Measurements from ENCODE around the gene SEPTIN7. TPM values are rescaled to one million over a fixed set of nuclear protein-coding genes. Genes with fewer than 3 reads are reported as not detected.

SEPTIN7 gene
- total RNA-seq, 1 donor, result 351 TPM

- H3K4me3 ChIP-seq (ENCODE audit: low read depth, low read length), result no peak overlapping the region
- TF ChIP-seq, protein P1, sequence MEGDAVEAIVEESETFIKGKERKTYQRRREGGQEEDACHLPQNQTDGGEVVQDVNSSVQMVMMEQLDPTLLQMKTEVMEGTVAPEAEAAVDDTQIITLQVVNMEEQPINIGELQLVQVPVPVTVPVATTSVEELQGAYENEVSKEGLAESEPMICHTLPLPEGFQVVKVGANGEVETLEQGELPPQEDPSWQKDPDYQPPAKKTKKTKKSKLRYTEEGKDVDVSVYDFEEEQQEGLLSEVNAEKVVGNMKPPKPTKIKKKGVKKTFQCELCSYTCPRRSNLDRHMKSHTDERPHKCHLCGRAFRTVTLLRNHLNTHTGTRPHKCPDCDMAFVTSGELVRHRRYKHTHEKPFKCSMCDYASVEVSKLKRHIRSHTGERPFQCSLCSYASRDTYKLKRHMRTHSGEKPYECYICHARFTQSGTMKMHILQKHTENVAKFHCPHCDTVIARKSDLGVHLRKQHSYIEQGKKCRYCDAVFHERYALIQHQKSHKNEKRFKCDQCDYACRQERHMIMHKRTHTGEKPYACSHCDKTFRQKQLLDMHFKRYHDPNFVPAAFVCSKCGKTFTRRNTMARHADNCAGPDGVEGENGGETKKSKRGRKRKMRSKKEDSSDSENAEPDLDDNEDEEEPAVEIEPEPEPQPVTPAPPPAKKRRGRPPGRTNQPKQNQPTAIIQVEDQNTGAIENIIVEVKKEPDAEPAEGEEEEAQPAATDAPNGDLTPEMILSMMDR (IDR thresholded peaks at IDR 0.05; ENCODE audit: insufficient read depth, low read length), result no peak
- DNase-seq (ENCODE audit: low read depth), result no peak
These were observed 22.6 kb downstream of the SEPTIN7 start for GRCh38 chr7:35823440-35823839.

DNA sequence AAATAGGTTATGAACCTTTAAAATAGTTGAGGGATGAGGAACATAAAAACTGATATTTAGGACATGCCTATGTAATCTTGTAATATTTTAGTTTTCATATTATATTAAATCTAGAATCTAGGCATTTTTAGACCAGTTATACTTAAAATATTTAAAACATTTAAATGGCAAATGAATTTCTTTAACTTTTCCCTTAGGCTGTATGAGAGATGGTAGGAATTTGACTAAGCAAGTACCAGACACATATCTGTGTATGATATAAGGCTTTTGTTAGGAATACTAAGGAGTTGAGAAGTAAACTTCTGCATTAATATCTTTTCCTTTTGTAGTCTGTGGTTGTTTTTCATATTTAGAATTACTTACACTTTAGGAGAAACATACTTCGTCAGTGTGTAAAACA is 25.1 kb downstream of the SEPTIN7 start:
- TF ChIP-seq, protein P1 (IDR thresholded peaks at IDR 0.05; ENCODE audit: insufficient read depth, low read length), result no peak
- no peak overlapping the region for H3K4me3 ChIP-seq (ENCODE audit: low read depth, low read length)
- no peak for DNase-seq (ENCODE audit: low read depth)

DNA sequence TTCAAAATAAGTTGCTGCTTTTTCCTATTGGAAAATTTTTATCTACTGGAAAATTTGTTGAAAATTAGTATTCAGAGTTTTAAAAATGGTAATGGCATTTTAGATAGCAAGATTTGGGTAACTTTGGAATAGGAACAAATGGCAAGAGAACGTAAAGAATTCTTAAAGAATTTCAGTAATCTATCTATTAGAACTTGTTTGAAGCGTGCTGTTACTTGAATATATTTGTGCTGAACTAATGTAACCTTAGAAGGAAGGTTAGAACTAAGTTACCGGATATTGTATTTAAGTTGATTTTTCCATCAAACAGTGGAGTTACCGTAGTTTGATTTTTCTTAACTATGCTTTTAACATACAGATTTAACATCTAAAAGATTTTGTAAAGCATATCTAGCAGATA is 25.9 kb downstream of the SEPTIN7 start:
- TF ChIP-seq, protein P1 (IDR thresholded peaks at IDR 0.05; ENCODE audit: insufficient read depth, low read length), result no peak
- H3K4me3 ChIP-seq (ENCODE audit: low read depth, low read length), result no peak overlapping the region
- no peak for DNase-seq (ENCODE audit: low read depth)

- H3K4me3 ChIP-seq (ENCODE audit: low read depth, low read length), result no peak overlapping the region
- TF ChIP-seq, protein P1 (IDR thresholded peaks at IDR 0.05; ENCODE audit: insufficient read depth, low read length), result no peak
- DNase-seq (ENCODE audit: low read depth), result no peak
These were observed 28.0 kb downstream of the SEPTIN7 start for GRCh38 chr7:35828817-35829216.

DNA sequence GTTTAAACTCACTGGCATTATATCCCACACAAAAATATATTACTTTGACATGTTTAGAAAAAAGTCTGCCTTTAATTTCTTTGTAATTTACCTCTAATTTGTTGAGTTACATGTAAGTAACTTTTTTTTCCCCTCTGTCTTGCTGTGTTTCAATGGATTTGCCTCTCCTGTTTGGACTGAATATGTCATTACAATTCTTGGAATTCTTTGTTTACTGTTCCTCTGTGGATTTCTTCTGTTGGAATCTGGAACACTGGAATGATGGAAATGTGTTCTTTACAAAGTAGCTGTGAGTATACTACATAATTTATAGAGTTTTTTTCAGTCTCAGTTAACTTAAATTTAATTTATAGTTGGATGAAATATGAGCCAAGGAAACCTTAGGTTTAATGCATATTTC is 30.4 kb downstream of the SEPTIN7 start:
- TF ChIP-seq, protein P1 (IDR thresholded peaks at IDR 0.05; ENCODE audit: insufficient read depth, low read length), result no peak
- H3K4me3 ChIP-seq (ENCODE audit: low read depth, low read length), result no peak overlapping the region
- DNase-seq (ENCODE audit: low read depth), result peak; percentile 27

DNA sequence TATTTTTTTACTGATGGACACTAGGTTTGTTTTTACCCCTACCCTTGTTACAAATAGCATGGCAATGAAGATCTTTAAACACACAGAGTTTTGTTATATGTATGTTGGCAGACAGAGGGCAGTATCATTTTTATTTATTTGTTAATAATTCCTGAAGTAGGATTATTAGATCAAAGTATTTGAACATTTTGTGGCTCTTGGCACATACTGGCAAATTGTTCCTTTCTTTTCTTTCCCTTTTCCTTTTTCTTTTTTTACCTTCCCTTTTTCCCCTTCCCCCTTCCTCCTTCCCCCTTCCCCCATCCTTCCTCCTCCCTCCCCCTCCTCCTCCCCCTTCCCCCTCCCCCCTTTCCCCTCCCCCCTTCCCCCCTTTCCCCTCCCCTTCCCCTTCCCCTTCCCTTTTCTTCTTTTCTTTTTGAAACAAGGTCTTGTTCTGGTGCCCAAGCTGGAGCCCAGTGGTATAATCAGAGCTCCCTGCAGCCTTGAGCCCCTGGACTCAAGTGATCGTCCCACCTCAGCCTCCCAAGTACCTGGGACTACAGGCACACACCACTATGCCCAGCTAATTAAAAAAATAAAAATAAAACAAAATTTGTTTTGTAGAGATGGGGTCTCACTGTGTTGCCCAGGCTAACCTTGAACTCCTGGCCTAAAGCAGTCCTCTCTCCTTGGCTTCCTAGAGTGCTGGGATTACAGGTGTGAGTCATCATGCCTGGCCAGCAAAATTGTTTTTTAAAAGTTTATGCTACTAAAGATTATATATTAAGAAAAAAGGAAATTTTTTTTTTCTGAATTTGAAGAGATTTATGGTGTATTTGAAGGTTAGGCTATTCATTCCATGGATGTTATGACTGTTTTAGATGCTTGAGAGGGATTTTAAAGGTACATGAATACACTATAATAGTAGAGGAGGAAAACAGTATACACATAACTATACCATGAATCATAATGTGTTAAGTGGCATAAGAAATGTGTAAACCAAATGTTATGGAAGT is 39.3 kb downstream of the SEPTIN7 start:
- H3K4me3 ChIP-seq (ENCODE audit: low read depth, low read length), result no peak overlapping the region
- peak; percentile 24 for DNase-seq (ENCODE audit: low read depth)
- TF ChIP-seq, protein P1 (IDR thresholded peaks at IDR 0.05; ENCODE audit: insufficient read depth, low read length), result no peak
